Stimulated activated CD4-positive, alpha-beta T cell treated with anti-CD3 and anti-CD28 coated beads, TNF-alpha, amount 100 ng/mL, for 4 hours (primary cell): ENCODE data around the gene LDLRAD3.

Source experiments
- DNase-seq, 3 experiments: peaks; one replicate each; pipeline ENCODE4 v3.0.0-alpha.2; 2020; ENCODE audit warnings: low read depth in 3 of 3

LDLRAD3 gene

DNA sequence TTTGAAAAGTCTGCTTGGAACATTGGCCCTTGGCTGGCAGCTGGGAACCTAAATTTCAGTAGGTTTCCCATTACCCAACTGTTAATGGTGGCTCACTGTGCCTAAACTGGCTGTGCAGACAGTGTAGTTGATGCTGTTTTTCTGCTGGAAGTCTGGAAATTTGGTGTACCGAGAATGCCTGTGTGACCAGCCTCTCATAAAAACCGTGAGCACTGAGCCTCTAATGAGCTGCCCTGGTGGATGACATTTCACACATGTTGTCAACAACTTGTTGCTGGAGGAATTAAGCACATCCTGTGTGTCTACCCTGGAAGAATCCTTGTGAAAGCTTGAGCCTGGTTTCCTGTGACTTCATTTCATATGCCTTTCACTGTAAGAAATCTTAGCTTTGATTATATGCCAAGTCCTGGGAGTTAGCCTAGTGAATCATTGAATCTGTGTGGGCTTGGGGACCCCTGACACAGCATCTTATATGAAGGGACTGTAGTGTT is 131.1 kb downstream of the LDLRAD3 start:
- no peak for DNase-seq

DNA sequence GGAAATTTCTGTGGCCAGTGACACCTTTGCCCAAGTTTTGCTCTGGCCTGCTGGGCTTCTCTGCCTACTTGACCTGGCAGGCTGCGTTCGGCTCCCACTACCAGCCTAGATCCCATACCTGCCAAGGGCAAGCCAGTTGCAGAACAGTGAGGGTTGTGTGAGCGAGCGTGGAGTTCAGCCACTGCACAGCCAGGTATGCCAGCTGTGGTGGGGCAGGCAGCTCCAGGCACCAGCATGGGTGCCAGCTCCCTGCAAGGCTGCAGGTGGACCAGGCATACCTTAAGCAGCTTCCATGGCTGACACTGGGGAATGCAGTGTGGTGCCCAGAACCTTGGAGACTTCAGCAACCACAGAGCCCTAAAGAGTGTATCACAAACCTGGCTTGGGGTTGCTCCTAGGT is 133.5 kb downstream of the LDLRAD3 start:
- no peak for DNase-seq

DNA sequence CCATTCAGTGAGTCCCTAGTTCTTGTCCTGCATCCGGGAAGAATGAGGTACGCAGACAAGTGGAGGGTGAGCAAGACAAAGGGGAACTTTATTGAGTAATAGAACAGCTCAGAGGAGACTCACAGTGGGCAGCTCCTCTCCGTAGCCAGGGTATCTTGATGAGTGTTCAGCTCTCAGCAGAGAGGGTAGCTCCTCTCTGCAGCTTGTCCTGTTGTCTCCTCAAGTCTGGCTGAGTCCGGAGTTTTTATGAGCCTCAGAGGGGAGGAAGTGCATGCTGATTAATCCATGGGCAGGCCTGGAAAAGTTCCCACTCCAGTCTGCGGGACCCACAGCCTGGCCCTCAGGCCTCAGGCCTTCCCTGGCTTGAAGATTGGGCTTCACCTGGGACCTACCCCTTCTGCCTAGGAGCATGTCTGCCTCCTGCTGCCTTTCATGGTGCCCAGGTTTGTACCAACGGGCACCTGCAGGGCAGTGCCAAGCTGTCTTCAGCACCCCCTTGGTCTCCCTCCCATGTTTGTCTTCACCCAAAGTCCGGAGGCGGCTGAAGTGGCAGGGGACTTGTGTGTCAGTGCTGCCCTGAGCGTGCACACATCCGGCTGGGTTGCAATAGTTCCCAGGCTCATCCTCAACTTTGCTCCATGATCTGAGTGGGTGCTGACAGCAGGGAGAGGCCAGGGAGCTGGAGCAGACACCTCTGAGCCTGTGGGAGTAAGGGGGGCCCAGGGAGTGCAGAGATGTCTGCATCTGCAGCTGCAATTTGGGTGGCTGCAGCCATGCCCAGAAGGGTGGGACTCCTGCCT is 134.2 kb downstream of the LDLRAD3 start:
- no peak for DNase-seq

DNA sequence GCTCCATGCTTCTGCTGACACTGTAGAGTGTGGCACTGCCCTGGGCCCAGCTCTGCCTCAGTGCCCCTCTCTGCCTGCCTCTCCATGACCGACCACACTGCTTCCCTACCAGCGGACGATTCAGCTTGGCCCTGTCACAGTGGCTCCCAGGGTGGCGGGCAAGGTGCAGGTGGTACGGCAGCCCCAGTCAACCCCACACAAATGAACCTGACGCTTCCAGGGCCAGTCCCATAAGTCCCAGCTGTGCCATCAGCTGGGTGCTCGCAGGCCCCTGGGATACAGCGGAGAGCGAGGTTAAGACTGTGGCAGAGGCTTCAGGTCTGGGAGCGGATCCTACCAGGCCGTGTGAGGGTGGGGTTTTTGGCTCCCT is 134.8 kb downstream of the LDLRAD3 start:
- no peak for DNase-seq

DNA sequence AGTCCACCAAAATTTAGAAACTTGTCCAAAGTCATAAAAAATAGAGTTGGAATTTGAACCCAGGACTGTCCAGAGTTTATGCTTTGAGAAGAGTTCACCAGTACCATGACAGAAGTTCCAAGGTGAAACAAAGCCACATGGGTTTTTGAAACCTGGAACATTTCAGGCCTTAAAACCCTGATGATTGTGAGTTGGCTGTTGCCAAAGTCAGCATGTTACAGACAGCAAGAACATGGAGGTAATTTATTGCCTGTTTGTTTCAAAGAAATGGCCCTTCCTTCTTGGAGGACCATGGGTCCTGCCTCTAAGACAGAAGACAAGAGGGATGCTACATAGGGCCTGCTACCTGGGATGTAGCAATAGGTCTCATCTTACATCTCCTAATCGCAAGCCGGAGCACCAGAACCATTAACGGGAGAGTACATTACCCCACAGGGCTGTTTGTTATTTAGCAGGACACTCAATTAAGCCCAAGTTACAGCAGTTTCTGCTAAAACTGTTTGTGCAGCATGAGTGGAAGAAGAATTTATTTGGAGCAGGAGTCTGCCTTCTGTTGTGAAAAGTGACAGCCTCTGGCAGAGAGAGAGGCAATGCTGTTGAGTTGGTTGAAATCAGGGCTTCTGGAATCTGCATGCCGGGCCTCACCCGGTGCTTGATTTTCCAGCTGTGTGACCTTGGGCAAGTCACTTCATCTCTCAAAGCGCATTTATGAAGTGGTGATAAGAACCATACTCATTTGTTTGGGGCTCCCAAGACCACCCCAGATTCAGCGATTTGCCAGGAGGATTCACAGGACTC is 136.2 kb downstream of the LDLRAD3 start:
- DNase-seq, result no peak

DNA sequence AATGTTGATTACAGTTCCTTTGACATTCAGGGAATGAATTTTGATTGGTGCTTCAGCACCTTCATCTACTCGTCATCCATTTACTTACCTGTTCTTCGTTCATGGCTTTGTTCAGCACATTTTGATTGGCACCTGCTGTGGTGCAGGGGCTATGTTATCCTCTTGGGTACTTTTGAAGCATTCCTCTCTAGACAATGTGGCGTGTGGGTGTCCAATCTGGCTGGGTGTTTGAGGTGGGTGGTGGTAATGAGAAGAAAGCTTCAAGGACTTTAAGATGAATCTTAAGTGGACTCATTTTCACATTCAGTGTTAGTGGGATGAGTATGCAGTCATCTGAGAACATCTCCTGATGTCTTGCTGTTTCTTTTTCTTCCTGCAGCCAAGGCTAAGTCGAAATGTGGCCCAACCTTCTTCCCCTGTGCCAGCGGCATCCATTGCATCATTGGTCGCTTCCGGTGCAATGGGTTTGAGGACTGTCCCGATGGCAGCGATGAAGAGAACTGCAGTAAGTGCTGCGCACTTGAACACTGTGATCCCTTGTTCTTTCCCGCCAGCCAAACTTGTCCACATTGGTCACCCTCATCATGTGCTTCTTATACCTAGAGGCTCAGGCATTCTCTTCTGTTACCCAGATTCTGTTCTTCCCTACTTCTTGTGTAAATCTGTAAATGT is 137.5 kb downstream of the LDLRAD3 start:
- DNase-seq, result no peak

DNA sequence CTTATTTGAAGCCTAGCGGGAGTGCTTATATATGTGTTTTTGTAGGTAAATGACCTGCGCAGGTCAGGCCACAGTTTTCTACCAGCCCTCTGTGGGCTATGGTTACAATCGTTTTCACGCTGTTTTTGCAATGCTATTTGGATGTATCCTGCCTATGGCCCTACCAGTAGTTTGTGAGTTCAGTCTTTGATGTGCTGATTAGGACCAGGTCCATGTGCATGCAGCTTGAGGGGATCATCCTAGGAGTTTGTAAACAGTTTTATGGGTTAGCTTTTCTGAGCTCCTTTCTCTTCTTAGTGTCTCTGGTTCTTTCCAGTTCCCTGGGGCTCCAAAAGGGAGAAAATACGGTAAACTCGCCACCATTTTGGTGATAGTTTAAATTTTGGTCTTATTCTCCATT is 142.5 kb downstream of the LDLRAD3 start:
- no peak for DNase-seq

DNA sequence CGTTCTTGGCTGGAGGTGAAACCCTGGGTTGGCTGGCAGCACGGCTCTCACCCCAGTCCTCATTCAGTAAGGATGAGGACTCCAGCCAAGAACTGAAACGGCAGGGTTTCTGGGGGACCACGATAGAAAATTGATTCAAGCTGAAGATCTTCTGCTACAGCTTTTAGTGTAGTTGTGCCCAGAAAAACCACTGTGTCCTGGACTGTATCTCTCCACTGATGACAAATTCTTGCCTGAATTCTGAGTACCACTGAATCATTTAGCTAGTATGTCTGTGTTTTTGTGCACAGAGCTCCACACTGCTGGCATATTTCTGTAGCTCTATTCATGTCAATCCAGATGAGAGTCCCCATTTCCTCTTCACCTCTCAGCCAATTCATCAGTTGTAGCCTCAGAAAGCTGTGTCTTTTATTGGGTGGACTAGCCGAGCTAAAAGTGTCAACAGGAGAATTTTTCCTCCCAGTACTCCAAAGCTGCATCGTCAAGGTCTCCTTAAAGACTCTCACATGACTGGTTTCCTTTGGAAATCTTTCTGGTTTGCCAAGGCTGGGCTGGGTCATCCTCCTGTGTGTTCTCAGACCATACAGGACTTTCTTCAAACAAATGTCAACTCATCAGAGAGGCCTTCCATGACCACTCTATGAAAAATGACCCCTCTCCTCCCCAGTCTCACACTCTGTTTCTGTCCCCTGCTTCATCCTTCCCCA is 144.6 kb downstream of the LDLRAD3 start:
- DNase-seq, result no peak

DNA sequence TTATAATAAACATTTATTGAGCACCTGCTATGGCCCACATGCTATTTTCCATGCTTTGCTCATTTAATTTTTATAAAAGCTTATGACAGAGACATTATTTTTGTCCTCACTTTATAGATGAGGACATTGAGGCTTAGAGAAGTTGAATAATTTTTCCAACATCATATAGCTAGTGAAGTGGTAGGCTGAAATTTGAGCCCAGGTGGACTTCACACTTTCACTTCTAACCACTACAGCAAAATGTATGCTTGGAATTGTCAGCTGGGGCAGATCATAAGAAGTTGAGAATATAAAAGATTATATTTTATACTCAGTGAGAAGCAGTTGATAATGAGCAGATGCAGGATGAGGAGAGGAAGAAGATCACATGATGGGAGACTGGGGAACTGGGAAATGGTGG is 146.1 kb downstream of the LDLRAD3 start:
- no peak for DNase-seq

DNA sequence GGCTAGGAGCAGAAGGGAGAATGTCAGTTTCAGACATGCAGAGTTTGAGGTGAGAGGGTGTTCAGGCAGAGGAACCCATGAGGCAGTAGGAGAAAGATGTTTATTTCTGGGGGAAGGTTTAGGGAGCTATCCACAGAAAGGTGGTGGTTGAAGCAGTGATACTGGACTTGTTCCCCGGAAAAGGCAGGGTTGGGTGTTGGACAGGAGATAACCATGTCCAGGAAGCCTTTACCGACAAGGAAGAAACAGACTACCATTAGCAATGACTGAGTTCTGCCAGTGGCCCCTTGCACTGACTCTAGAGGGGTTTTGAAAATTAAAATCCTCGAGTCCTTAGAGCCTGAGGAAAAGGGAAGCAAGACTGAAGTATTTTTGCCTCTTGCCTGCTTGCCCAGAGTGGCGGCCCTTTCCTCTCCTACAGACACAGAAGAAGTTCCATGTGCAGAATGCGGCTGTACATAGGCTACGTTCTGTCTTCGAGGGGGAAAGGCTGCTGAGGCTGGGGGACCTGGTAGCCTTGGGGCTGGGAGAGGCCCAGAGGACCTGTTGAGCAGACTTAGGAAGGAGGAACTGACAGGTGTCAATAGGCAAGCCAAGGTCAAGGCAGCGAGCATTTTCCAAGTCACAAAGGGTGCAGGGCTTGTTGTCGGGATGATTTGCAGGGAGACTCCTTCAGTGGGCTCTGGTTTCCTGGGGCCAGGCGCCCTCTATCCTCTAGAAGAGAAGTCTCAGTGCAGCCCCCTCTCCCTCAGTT is 146.7 kb downstream of the LDLRAD3 start:
- DNase-seq, result no peak

DNA sequence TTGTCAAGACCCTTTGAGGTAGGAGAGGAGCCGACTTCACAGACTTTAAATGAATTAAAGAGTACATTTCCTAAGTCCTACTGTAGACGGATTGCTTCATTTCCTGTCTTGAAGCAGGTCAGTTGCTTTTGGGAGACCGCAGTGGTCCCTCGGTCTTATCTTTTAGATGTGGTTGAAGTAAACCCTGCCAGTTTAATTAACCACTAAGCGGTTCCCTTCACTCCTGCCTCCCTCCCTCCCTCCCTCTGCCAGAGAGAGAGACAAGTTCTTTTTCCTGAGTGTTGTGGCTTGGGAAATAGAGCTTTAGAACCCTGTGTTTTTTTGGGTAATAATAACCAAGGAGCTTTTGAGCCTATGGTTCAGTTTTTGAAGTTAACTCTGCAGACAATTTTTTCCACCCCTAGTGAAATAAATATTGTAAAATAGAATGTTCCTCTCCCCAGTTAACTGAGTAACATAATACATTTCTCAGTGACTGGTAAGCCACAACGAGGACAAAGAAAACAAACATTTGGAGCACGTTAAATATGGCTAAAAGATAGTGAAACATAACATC is 147.5 kb downstream of the LDLRAD3 start:
- no peak for DNase-seq

DNA sequence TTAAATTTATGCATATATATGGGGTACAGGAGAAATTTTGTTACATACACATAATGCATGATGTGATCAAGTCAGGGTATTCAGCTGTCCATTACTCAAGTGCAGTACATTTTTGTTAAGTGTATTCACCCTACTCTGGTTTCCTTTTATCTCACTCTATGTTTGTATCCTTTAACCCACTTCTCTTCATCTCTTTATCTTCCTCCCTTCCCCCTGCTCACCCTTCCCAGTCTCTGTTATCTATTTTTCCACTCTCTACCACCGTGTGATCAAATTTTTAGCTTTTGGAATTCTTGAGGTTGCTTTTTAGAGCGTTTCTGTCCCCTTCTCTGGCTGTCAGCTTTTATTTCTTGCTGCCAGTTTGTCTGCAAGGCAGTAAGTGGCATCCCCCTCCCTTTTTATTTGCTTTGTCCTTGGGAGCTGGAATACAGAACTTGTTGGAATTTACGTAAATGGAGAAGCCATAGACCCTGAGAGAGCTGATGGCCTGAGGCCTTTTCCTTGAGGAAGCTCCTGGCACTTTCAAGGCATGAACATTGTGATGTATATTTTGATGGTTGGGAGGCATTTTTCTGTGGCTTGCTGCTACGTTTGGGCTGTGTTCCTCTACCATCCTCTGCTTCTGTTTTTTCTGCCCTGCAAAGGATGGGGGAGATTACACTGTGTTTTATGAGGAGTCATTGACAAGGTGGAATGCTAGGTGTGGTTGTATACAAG is 148.6 kb downstream of the LDLRAD3 start:
- DNase-seq, result no peak

DNA sequence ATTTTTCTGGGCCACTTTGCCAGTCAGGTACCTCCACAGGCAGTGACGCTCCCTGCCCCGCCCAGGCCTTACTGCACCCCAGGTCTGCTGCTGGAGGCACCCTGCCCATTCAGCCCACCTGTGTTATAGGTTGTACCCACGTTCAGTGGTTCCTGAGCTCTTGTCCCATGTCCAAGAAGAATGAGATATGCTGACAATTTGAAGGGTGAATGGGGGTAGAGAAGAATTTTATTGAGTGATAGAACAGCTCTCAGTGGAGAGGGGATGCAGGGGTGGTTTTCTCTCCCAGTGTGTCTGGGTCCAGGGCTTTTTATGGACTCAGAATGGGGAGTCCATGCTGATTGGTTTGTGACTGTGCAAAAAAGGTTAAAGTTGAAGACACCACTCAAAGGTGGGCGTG is 149.7 kb downstream of the LDLRAD3 start:
- no peak for DNase-seq

DNA sequence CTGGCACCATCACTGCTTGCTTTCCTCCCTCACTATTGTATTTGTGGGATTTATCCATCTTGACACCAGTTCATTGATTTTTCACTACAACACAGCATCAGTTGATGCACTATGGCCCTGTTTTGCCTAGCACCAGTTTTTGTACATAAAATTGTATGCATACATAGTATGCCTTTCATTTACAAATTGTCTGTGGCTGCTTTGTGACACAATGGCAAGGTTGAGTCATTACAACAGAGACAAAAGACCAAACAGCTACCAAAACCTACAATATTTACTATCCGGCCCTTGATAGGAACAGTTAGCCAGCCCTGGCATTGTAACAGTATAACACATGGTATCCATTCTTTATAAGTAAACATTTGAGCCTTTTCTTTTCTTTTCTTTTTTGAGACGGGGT is 150.3 kb downstream of the LDLRAD3 start:
- DNase-seq, result no peak

DNA sequence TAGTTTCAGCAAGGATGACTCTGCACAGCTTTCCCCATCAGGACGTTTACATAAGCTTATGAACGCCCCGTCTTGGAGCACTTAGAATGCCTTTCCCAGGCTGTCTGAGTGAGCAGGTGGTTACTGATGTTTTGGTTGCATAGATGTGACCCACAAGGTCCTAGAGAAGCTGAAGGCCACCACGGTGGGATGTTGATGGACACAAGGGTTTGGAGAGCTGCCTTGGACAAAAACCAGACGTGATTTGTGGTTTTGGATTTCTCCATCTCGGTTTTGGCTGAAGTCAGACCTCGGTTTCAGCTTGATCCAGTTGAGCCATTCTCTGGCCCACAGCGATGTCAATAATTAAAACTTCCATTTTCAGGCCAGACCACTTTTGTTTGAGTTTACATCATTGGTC is 151.9 kb downstream of the LDLRAD3 start:
- no peak for DNase-seq

DNA sequence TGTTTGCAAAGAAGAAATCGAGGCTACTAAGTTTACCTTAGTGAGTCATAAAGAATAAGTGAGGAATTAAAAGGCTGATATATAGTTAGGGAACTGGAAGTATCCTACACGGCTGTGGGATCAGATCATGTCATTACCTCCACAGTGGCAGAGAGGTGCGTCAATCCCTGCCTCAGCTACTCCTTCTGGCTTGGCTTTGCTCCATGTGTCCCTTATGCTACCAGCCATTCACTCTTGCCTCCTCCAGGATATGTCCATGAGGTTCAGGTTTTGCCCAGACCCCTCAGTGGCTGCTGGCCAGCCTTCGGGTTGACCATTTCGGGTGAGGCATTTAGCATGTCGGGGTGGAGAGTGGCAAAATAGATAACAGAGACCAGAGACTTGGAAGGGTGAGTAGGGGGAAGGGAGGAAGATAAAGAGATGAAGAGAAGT is 153.4 kb downstream of the LDLRAD3 start:
- DNase-seq, result no peak

DNA sequence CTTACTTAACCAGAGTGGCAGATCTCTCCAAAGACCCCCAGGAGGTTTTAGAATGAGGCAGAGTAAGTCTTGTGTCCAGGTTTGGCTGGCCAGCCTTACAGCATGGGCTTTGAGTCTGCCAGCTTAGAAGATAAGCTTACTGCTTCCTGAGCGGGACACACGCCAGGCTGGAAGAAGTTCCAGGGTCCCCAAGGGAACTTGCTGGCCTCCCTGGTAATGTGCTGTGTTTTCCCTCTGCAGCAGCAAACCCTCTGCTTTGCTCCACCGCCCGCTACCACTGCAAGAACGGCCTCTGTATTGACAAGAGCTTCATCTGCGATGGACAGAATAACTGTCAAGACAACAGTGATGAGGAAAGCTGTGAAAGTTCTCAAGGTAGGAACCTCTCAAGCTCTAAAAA is 154.2 kb downstream of the LDLRAD3 start:
- DNase-seq, result no peak

DNA sequence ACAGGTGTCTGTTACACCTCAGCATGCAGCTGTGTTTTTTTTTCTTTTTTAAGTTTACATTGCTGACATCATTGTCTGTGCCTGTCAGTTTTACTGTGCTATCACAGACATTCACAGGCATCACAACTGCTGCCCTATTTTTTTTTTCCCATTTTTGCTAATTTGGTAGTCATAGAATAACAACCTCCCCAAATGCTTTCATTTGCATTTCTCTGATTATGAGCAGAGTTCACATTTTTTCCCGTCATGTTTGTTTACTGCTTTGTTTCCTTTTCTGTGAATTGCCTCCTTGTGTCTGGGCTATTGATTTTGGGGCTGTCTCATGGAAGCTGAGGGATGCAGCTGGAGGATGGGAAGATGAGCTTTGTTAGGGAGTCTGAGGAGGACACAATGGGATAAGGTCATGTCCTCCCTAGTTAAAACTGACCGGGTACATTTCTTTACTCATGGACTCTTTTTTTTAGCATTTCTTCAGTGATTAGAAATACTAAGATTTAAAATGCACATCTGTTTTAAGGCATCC is 155.1 kb downstream of the LDLRAD3 start:
- no peak for DNase-seq

DNA sequence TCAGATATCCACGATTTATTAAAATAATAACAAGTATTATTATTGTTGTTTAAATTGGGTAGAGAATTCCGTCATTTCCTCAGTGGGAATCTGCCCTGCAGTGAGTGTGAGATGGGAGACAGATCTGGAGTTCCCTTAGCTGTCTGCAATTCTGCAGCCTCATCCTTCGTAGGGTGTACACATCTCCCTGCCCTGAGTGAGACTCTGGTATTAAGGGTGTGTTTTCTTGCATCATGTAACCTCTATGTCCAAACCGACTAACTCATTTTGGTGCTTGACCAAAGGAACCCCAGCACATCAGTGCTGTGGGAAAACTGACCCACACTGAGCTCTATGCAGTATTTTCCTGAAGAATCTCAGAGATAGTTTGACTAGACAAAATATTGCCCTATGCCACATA is 157.6 kb downstream of the LDLRAD3 start:
- DNase-seq, result no peak

DNA sequence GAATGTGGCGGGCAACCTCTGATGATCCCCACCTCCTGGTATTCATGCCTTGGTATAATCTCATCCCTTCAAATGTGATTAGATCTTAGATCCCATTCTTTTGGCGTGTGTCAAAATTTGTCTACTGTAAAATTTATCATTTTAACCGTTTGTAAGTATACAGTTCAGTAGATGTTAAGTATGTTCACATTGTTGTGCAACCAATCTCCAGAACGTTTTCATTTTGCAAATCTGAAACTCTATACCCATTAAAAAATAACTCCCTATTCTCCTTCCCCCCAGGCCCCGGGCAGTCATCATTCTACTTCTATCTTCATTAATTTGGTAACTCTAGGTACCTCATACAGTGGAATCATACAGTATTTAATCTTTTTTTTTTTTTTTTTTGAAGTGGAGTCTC is 159.0 kb downstream of the LDLRAD3 start:
- no peak for DNase-seq
